ENCODE measurements around the gene ETS1. TPM values are rescaled to one million over a fixed set of nuclear protein-coding genes. Genes with fewer than 3 reads are reported as not detected.

ETS1 gene
- polyA plus RNA-seq, 4 donors = 5.1 to 31.5 (median 20.9) TPM

- no peak overlapping the region for H3K4me3 ChIP-seq (ENCODE audit: low read depth in 1 of 3, low read length in 3 of 3)
- peaks cover 0 to 3% (median 0%) of the 10 kb centered on the region in 3 donors for H3K4me1 ChIP-seq (ENCODE audit: control insufficient read depth in 3 of 3, insufficient read depth in 2 of 3, low read depth in 1 of 3, low read length in 2 of 3)
- H3K27me3 ChIP-seq (ENCODE audit: control insufficient read depth in 3 of 3, insufficient read depth in 3 of 3, low read length in 3 of 3) = peaks cover 0 to 12% (median 0%) of the 10 kb centered on the region in 3 donors
- no peaks in the 10 kb centered on the region for H3K36me3 ChIP-seq (ENCODE audit: control insufficient read depth in 3 of 3, insufficient read depth in 2 of 3, low read depth in 1 of 3, low read length in 3 of 3)
- FAIRE-seq (no peak), DNase-seq (no peak)
- 85 to 91% (median 87%) methylated on average over 6 of the region's 6 CpGs for WGBS, 3 donors
- no peaks in the 10 kb centered on the region for H3K9me3 ChIP-seq (ENCODE audit: control insufficient read depth in 2 of 2, insufficient read depth in 1 of 2, low read depth in 1 of 2, low read length in 1 of 2)
- no peak overlapping the region for H3K27ac ChIP-seq (ENCODE audit: low read depth in 1 of 3, low read length in 2 of 3)
Observed at GRCh38 chr11:128614026-128614425, 26.7 kb upstream of the ETS1 start.

- WGBS, 3 donors = 85 to 89% (median 88%) methylated on average over 8 of the region's 8 CpGs
- Histone ChIP-seq H3K4me3 (ENCODE audit: low read depth in 1 of 3, low read length in 3 of 3) (no peak overlapping the region), H3K4me1 (ENCODE audit: control insufficient read depth in 3 of 3, insufficient read depth in 2 of 3, low read depth in 1 of 3, low read length in 2 of 3) (peaks cover 0 to 3% (median 0%) of the 10 kb centered on the region in 3 donors), H3K36me3 (ENCODE audit: control insufficient read depth in 3 of 3, insufficient read depth in 2 of 3, low read depth in 1 of 3, low read length in 3 of 3) (no peaks in the 10 kb centered on the region), H3K9me3 (ENCODE audit: control insufficient read depth in 2 of 2, insufficient read depth in 1 of 2, low read depth in 1 of 2, low read length in 1 of 2) (no peaks in the 10 kb centered on the region), H3K27me3 (ENCODE audit: control insufficient read depth in 3 of 3, insufficient read depth in 3 of 3, low read length in 3 of 3) (peaks cover 0 to 15% (median 0%) of the 10 kb centered on the region in 3 donors), H3K27ac (ENCODE audit: low read depth in 1 of 3, low read length in 2 of 3) (no peak overlapping the region)
- DNase-seq (no peak), FAIRE-seq (no peak)
Observed at GRCh38 chr11:128613300-128613995, 26.1 kb upstream of the ETS1 start.

- Histone ChIP-seq H3K4me3 (ENCODE audit: low read depth in 1 of 3, low read length in 3 of 3) (no peak overlapping the region), H3K27ac (ENCODE audit: low read depth in 1 of 3, low read length in 2 of 3) (peak overlapping the region in 1 of 3 donors; percentile 47), H3K36me3 (ENCODE audit: control insufficient read depth in 3 of 3, insufficient read depth in 2 of 3, low read depth in 1 of 3, low read length in 3 of 3) (no peaks in the 10 kb centered on the region), H3K27me3 (ENCODE audit: control insufficient read depth in 3 of 3, insufficient read depth in 3 of 3, low read length in 3 of 3) (peaks cover 0 to 11% (median 0%) of the 10 kb centered on the region in 3 donors), H3K4me1 (ENCODE audit: control insufficient read depth in 3 of 3, insufficient read depth in 2 of 3, low read depth in 1 of 3, low read length in 2 of 3) (peaks cover 0 to 3% (median 0%) of the 10 kb centered on the region in 3 donors), H3K9me3 (ENCODE audit: control insufficient read depth in 2 of 2, insufficient read depth in 1 of 2, low read depth in 1 of 2, low read length in 1 of 2) (no peaks in the 10 kb centered on the region)
- no peak for DNase-seq
- WGBS, 3 donors = 58 to 77% (median 73%) methylated on average over 18 of the region's 18 CpGs
- FAIRE-seq = no peak
Observed at GRCh38 chr11:128610721-128611617, 23.6 kb upstream of the ETS1 start.

GRCh38 chr11:128609785-128610184 is 22.4 kb upstream of the ETS1 start:
- Histone ChIP-seq H3K4me3 (ENCODE audit: low read depth in 1 of 3, low read length in 3 of 3) (no peak overlapping the region), H3K9me3 (ENCODE audit: control insufficient read depth in 2 of 2, insufficient read depth in 1 of 2, low read depth in 1 of 2, low read length in 1 of 2) (no peaks in the 10 kb centered on the region), H3K27ac (ENCODE audit: low read depth in 1 of 3, low read length in 2 of 3) (peak overlapping the region in 1 of 3 donors; percentile 76), H3K27me3 (ENCODE audit: control insufficient read depth in 3 of 3, insufficient read depth in 3 of 3, low read length in 3 of 3) (peaks cover 0 to 9% (median 0%) of the 10 kb centered on the region in 3 donors), H3K4me1 (ENCODE audit: control insufficient read depth in 3 of 3, insufficient read depth in 2 of 3, low read depth in 1 of 3, low read length in 2 of 3) (peaks cover 0 to 3% (median 0%) of the 10 kb centered on the region in 3 donors), H3K36me3 (ENCODE audit: control insufficient read depth in 3 of 3, insufficient read depth in 2 of 3, low read depth in 1 of 3, low read length in 3 of 3) (no peaks in the 10 kb centered on the region)
- 85 to 90% (median 87%) methylated on average over 6 of the region's 6 CpGs for WGBS, 3 donors
- FAIRE-seq = no peak
- no peak for DNase-seq

- Histone ChIP-seq H3K4me1 (ENCODE audit: control insufficient read depth in 3 of 3, insufficient read depth in 2 of 3, low read depth in 1 of 3, low read length in 2 of 3) (peaks cover 0 to 3% (median 0%) of the 10 kb centered on the region in 3 donors), H3K27ac (ENCODE audit: low read depth in 1 of 3, low read length in 2 of 3) (peak overlapping the region in 1 of 3 donors; percentile 0), H3K27me3 (ENCODE audit: control insufficient read depth in 3 of 3, insufficient read depth in 3 of 3, low read length in 3 of 3) (peaks cover 0 to 9% (median 0%) of the 10 kb centered on the region in 3 donors), H3K9me3 (ENCODE audit: control insufficient read depth in 2 of 2, insufficient read depth in 1 of 2, low read depth in 1 of 2, low read length in 1 of 2) (no peaks in the 10 kb centered on the region), H3K36me3 (ENCODE audit: control insufficient read depth in 3 of 3, insufficient read depth in 2 of 3, low read depth in 1 of 3, low read length in 3 of 3) (no peaks in the 10 kb centered on the region), H3K4me3 (ENCODE audit: low read depth in 1 of 3, low read length in 3 of 3) (no peak overlapping the region)
- DNase-seq (no peak), FAIRE-seq (no peak)
- 82 to 86% (median 84%) methylated on average over 10 of the region's 10 CpGs for WGBS, 3 donors
Observed at GRCh38 chr11:128608746-128609407, 21.5 kb upstream of the ETS1 start.

- Histone ChIP-seq H3K9me3 (ENCODE audit: control insufficient read depth in 2 of 2, insufficient read depth in 1 of 2, low read depth in 1 of 2, low read length in 1 of 2) (no peaks in the 10 kb centered on the region), H3K27ac (ENCODE audit: low read depth in 1 of 3, low read length in 2 of 3) (no peak overlapping the region), H3K27me3 (ENCODE audit: control insufficient read depth in 3 of 3, insufficient read depth in 3 of 3, low read length in 3 of 3) (peaks cover 0 to 9% (median 0%) of the 10 kb centered on the region in 3 donors), H3K4me1 (ENCODE audit: control insufficient read depth in 3 of 3, insufficient read depth in 2 of 3, low read depth in 1 of 3, low read length in 2 of 3) (peaks cover 0 to 3% (median 0%) of the 10 kb centered on the region in 3 donors), H3K4me3 (ENCODE audit: low read depth in 1 of 3, low read length in 3 of 3) (no peak overlapping the region), H3K36me3 (ENCODE audit: control insufficient read depth in 3 of 3, insufficient read depth in 2 of 3, low read depth in 1 of 3, low read length in 3 of 3) (no peaks in the 10 kb centered on the region)
- FAIRE-seq (no peak), DNase-seq (no peak)
- WGBS, 3 donors = 40 to 74% (median 59%) methylated on average over 5 of the region's 5 CpGs
Observed at GRCh38 chr11:128607819-128608218, 20.5 kb upstream of the ETS1 start.

- H3K9me3 ChIP-seq (ENCODE audit: control insufficient read depth in 2 of 2, insufficient read depth in 1 of 2, low read depth in 1 of 2, low read length in 1 of 2) = no peaks in the 10 kb centered on the region
- no peak overlapping the region for H3K27ac ChIP-seq (ENCODE audit: low read depth in 1 of 3, low read length in 2 of 3)
- FAIRE-seq (no peak), DNase-seq (no peak)
- WGBS, 3 donors = 79 to 90% (median 87%) methylated on average over 5 of the region's 5 CpGs
- H3K4me1 ChIP-seq (ENCODE audit: control insufficient read depth in 3 of 3, insufficient read depth in 2 of 3, low read depth in 1 of 3, low read length in 2 of 3) = peaks cover 0 to 2% (median 0%) of the 10 kb centered on the region in 3 donors
- H3K36me3 ChIP-seq (ENCODE audit: control insufficient read depth in 3 of 3, insufficient read depth in 2 of 3, low read depth in 1 of 3, low read length in 3 of 3) = no peaks in the 10 kb centered on the region
- no peak overlapping the region for H3K4me3 ChIP-seq (ENCODE audit: low read depth in 1 of 3, low read length in 3 of 3)
- peaks cover 0 to 9% (median 0%) of the 10 kb centered on the region in 3 donors for H3K27me3 ChIP-seq (ENCODE audit: control insufficient read depth in 3 of 3, insufficient read depth in 3 of 3, low read length in 3 of 3)
Observed at GRCh38 chr11:128604723-128605122, 17.4 kb upstream of the ETS1 start.

All from small intestine (tissue), 7 donors.